SK-N-SH (cell line): ENCODE results near the gene SYT13. TPM values are rescaled to one million over a fixed set of nuclear protein-coding genes. Genes with fewer than 3 reads are reported as not detected.

Experiments used
- CTCF ChIA-PET: fragments of 300-600, 350-600 bp; formaldehyde crosslinking; extraction: SDS; loops from one replicate; lab custom pipeline; 2021; lab: Yijun Ruan, JAX
- POLR2A ChIA-PET: fragments of 350-600 bp; sonication (Branson Sonifier 250); formaldehyde crosslinking; extraction: SDS; loops from one replicate; lab custom pipeline; 2020; ENCODE audit warnings: antibody characterized with exemption, inconsistent platforms; lab: Yijun Ruan, JAX
- DNase-seq: peaks from one replicate; pipeline ENCODE4 v3.0.0; 2012
- H2AFZ ChIP-seq: fragments of 200-600 bp; sonication (generic); 2 replicates; pipeline ENCODE4 v1.8.1; 2016; ENCODE audit warnings: antibody characterized with exemption, mild to moderate bottlenecking, low read depth
- H3F3A ChIP-seq: fragments of 200-600 bp; sonication (generic); replicated peaks from 2 replicates; pipeline ENCODE3; 2016; ENCODE audit warnings: antibody characterized with exemption, mild to moderate bottlenecking; ENCODE audit not compliant: insufficient read depth
- H3K27ac ChIP-seq, 2 experiments: fragments of 200-500 bp in 1 of 2; fragments of 200-600 bp in 1 of 2; sonication (Bioruptor generic) in 1 of 2; sonication (generic), shearing (Covaris generic) in 1 of 2; 2 replicates each; pipeline versions ENCODE4 v1.5.1 to v1.6.1; 2014 to 2016; ENCODE audit warnings: low read depth in 2 of 2, inconsistent platforms in 1 of 2, low read length in 1 of 2, mild to moderate bottlenecking in 1 of 2, mixed read lengths in 1 of 2
- H3K27me3 ChIP-seq: fragments of 200-600 bp; sonication (generic), shearing (Covaris generic); 2 replicates; pipeline ENCODE4 v1.6.1; 2016; ENCODE audit warnings: mixed run types; ENCODE audit not compliant: insufficient read depth
- H3K36me3 ChIP-seq, 2 experiments: fragments of 200-500 bp in 1 of 2; fragments of 200-600 bp in 1 of 2; sonication (Bioruptor generic) in 1 of 2; sonication (generic) in 1 of 2; replicated peaks in 1 of 2; 2 replicates each; pipeline versions ENCODE3 to v1.5.1; 2014 to 2016; ENCODE audit warnings: low read length in 1 of 2, mild to moderate bottlenecking in 1 of 2; ENCODE audit not compliant: insufficient read depth in 2 of 2, control insufficient read depth in 1 of 2
- H3K4me1 ChIP-seq, 2 experiments: fragments of 200-500 bp in 1 of 2; fragments of 200-600 bp in 1 of 2; sonication (Bioruptor generic) in 1 of 2; sonication (generic), shearing (Covaris generic) in 1 of 2; 2 replicates each; pipeline versions ENCODE4 v1.5.1 to v1.6.1; 2014 to 2016; ENCODE audit warnings: low read depth in 1 of 2, low read length in 1 of 2, mixed run types in 1 of 2; ENCODE audit not compliant: insufficient read depth in 2 of 2, control insufficient read depth in 1 of 2
- H3K4me2 ChIP-seq: fragments of 200-600 bp; sonication (generic), shearing (Covaris generic); 2 replicates; pipeline ENCODE4 v1.6.1; 2017; ENCODE audit warnings: mixed run types
- H3K4me3 ChIP-seq, 2 experiments: fragments of 200-500 bp in 1 of 2; fragments of 200-600 bp in 1 of 2; sonication (Bioruptor generic) in 1 of 2; sonication (generic), shearing (Covaris generic) in 1 of 2; 2 replicates each; pipeline versions ENCODE4 v1.5.1 to v1.8.1; 2014 to 2016; ENCODE audit warnings: low read depth in 2 of 2, inconsistent platforms in 1 of 2, low read length in 1 of 2, mild to moderate bottlenecking in 1 of 2, mixed read lengths in 1 of 2, moderate library complexity in 1 of 2
- H3K79me2 ChIP-seq: fragments of 200-600 bp; sonication (generic); 2 replicates; pipeline ENCODE4 v1.8.1; 2017; ENCODE audit warnings: mild to moderate bottlenecking; ENCODE audit not compliant: insufficient read depth
- H3K9ac ChIP-seq: fragments of 200-600 bp; sonication (generic); 2 replicates; pipeline ENCODE4 v1.6.1; 2017; ENCODE audit warnings: mixed run types
- H3K9me2 ChIP-seq: fragments of 200-600 bp; sonication (generic); 2 replicates; pipeline ENCODE4 v1.6.1; 2017; ENCODE audit warnings: mixed run types
- H3K9me3 ChIP-seq: fragments of 200-600 bp; sonication (generic); 2 replicates; pipeline ENCODE4 v1.6.1; 2017; ENCODE audit warnings: mixed run types, mild to moderate bottlenecking, moderate library complexity
- H4K20me1 ChIP-seq: fragments of 200-600 bp; sonication (generic); 2 replicates; pipeline ENCODE4 v1.6.1; 2017; ENCODE audit warnings: mild to moderate bottlenecking, mixed run types; ENCODE audit not compliant: insufficient read depth
- CHD2 ChIP-seq: fragments of 150-350 bp; IDR thresholded peaks from 2 replicates; pipeline ENCODE4 v1.6.1; 2018; ENCODE audit warnings: low read length; ENCODE audit not compliant: partially characterized antibody
- ELF1 ChIP-seq: IDR thresholded peaks from 2 replicates; pipeline ENCODE4 v1.4.0; 2012
- EZH2phosphoT487 ChIP-seq: fragments of 200-600 bp; sonication (generic); IDR thresholded peaks from 2 replicates; pipeline ENCODE4 v1.6.1; 2017; ENCODE audit warnings: low read depth, mixed run types, mild to moderate bottlenecking, antibody characterized with exemption, moderate library complexity, borderline replicate concordance
- FOSL2 ChIP-seq: IDR thresholded peaks from 2 replicates; pipeline ENCODE4 v1.4.0; 2012; ENCODE audit warnings: low read depth, mild to moderate bottlenecking, moderate library complexity, borderline replicate concordance
- FOXJ3 ChIP-seq: sonication (generic); formaldehyde crosslinking; IDR thresholded peaks from 2 replicates; pipeline ENCODE4 v1.5.1; 2020; ENCODE audit warnings: mild to moderate bottlenecking, missing genetic modification reagents
- FOXM1 ChIP-seq: IDR thresholded peaks from 2 replicates; pipeline ENCODE4 v1.4.0; 2012; ENCODE audit warnings: low read depth, mild to moderate bottlenecking
- GABPA ChIP-seq: IDR thresholded peaks from 2 replicates; pipeline ENCODE4 v1.4.0; 2012; ENCODE audit warnings: low read depth, mild to moderate bottlenecking
- GATA2 ChIP-seq: sonication (generic); formaldehyde crosslinking; IDR thresholded peaks from 2 replicates; pipeline ENCODE4 v1.5.0; 2020; ENCODE audit warnings: mild to moderate bottlenecking, missing genetic modification reagents
- NFIC ChIP-seq: IDR thresholded peaks from 2 replicates; pipeline ENCODE4 v1.4.0; 2012; ENCODE audit warnings: borderline replicate concordance
- PBX3 ChIP-seq: IDR thresholded peaks from 2 replicates; pipeline ENCODE4; 2012
- RCOR1 ChIP-seq: fragments of 150-350 bp; IDR thresholded peaks from 2 replicates; pipeline ENCODE4 v1.6.1; 2017; ENCODE audit warnings: antibody characterized with exemption, low read length
- RXRA ChIP-seq: IDR thresholded peaks from 2 replicates; pipeline ENCODE4 v1.4.0; 2012; ENCODE audit warnings: low read depth, mild to moderate bottlenecking, borderline replicate concordance
- TAF1 ChIP-seq: IDR thresholded peaks from 2 replicates; pipeline ENCODE4 v1.6.1; 2012; ENCODE audit warnings: low read depth, mild to moderate bottlenecking, low read length, moderate library complexity, borderline replicate concordance
- TCF12 ChIP-seq: IDR thresholded peaks from 2 replicates; pipeline ENCODE4 v1.4.0; 2012
- TEAD4 ChIP-seq: IDR thresholded peaks from 2 replicates; pipeline ENCODE4 v1.4.0; 2012; ENCODE audit warnings: mild to moderate bottlenecking, borderline replicate concordance; ENCODE audit not compliant: insufficient read depth
- YY1 ChIP-seq: IDR thresholded peaks from 2 replicates; pipeline ENCODE4 v1.4.0; 2012; ENCODE audit warnings: low read depth, mild to moderate bottlenecking
- ZBTB33 ChIP-seq: IDR thresholded peaks from 2 replicates; pipeline ENCODE4 v1.4.0; 2012; ENCODE audit warnings: low read depth, borderline replicate concordance
- whole genome bisulfite sequencing: methylation state at CpG from one replicate; pipeline ENCODE4 v1.1.6; 2017; ENCODE audit warnings: low lambda C conversion rate; 5-methylcytosine and 5-hydroxymethylcytosine counted together
- polyA plus RNA-seq, 3 experiments: library from polyadenylated mRNA; depleted of rRNA; stranded (reverse); fragments of >200 nt; gene quantifications; 2 replicates each; pipeline ENCODE4 v1.2.3, GENCODE V29; 2012
- TF ChIP-seq, protein P1 (sequence below): IDR thresholded peaks from 2 replicates; pipeline ENCODE4 v1.4.0; 2012; ENCODE audit warnings: low read depth, borderline replicate concordance
- TF ChIP-seq, protein P2 (sequence below): fragments of 150-350 bp; IDR thresholded peaks from 2 replicates; pipeline ENCODE4 v1.6.1; 2016; ENCODE audit warnings: mild to moderate bottlenecking, low read depth, low read length

Gene SYT13
- polyA plus RNA-seq, 1 of the 3 experiments (the other 2 are of a cell fraction) = not detected

DNA sequence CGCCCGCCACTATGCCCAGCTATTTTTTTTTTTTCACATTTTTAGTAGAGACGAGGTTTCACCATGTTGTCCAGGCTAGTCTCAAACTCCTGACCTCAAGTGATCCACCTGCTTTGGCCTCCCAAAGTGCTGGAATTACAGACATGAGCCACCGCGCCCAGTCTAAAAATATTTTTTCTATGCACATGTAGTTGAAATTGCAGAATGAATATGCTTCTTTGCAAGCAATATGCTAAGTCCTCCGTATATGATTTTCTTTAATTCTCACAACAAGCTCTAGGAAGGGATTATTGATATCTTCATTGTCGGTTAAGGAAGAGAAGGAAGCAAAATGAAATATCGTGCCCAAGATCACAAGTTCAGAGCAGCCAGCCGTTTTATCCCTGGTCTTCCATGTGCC lies 30.1 kb upstream of the SYT13 start:
- WGBS = 72% methylated on average over 9 of the region's 9 CpGs
- Histone ChIP-seq H3K9ac (no peak overlapping the region), H3K36me3 (no peaks in the 10 kb centered on the region), H3K4me1 (no peaks in the 10 kb centered on the region), H3K4me3 (no peak overlapping the region), H3K9me3 (no peaks in the 10 kb centered on the region), H3K9me2 (no peaks in the 10 kb centered on the region), H4K20me1 (no peaks in the 10 kb centered on the region), H3F3A (no peaks in the 10 kb centered on the region), H3K27me3 (no peaks in the 10 kb centered on the region; the same call in 1 of the 2 replicates), H3K27ac (no peak overlapping the region), H3K79me2 (no peaks in the 10 kb centered on the region), H3K4me2 (no peak overlapping the region)
- DNase-seq = no peak
- POLR2A ChIA-PET = interaction anchor here (0.6 kb wide), 1 partner anchor 294 kb away, joined by 5 read pairs; no protein-coding TSS in a partner anchor
- TF ChIP-seq GATA2 (CRISPR knock-in tag) (no peak), RCOR1 (no peak), FOSL2 (no peak), CHD2 (no peak), TEAD4 (no peak), EZH2phosphoT487 (no peak), RXRA (no peak), FOXM1 (no peak), TAF1 (no peak), YY1 (no peak), ELF1 (no peak), GABPA (no peak), FOXJ3 (CRISPR knock-in tag) (no peak), PBX3 (no peak), ZBTB33 (no peak), NFIC (no peak), TCF12 (no peak)
- TF ChIP-seq, protein P1, sequence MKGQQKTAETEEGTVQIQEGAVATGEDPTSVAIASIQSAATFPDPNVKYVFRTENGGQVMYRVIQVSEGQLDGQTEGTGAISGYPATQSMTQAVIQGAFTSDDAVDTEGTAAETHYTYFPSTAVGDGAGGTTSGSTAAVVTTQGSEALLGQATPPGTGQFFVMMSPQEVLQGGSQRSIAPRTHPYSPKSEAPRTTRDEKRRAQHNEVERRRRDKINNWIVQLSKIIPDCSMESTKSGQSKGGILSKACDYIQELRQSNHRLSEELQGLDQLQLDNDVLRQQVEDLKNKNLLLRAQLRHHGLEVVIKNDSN = no peak
- TF ChIP-seq, protein P2, sequence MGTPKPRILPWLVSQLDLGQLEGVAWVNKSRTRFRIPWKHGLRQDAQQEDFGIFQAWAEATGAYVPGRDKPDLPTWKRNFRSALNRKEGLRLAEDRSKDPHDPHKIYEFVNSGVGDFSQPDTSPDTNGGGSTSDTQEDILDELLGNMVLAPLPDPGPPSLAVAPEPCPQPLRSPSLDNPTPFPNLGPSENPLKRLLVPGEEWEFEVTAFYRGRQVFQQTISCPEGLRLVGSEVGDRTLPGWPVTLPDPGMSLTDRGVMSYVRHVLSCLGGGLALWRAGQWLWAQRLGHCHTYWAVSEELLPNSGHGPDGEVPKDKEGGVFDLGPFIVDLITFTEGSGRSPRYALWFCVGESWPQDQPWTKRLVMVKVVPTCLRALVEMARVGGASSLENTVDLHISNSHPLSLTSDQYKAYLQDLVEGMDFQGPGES = no peak
- TF ChIP-seq, all 33 proteins: peak for 0
- H2AFZ ChIP-seq = no peak overlapping the region
- CTCF ChIA-PET = interaction anchor here (1.1 kb wide), 1 partner anchor 206 kb away, joined by 8 read pairs; no protein-coding TSS in a partner anchor
